ENCODE data around the gene RTL5.

Gene RTL5

GRCh38 chrX:72110051-72110875 is 21.5 kb downstream of the RTL5 start:
- peak; percentile 38 to 40 for DNase-seq (ENCODE audit: low spot score in 2 of 2)
- Histone ChIP-seq H3K4me3 (no peak overlapping the region), H3K27me3 (ENCODE audit: low read depth) (no peaks in the 10 kb centered on the region), H3K9me3 (no peaks in the 10 kb centered on the region), H3K4me1 (peaks cover 19% of the 10 kb centered on the region), H3K36me3 (replicated peaks) (no peaks in the 10 kb centered on the region)
- in situ Hi-C loops (cut with MboI; ENCODE audit: low sequenced_read_pairs), result no loop called here

GRCh38 chrX:72108666-72109065 is 23.0 kb downstream of the RTL5 start:
- in situ Hi-C loops (cut with MboI; ENCODE audit: low sequenced_read_pairs), result no loop called here
- Histone ChIP-seq H3K36me3 (replicated peaks) (no peaks in the 10 kb centered on the region), H3K27me3 (ENCODE audit: low read depth) (no peaks in the 10 kb centered on the region), H3K4me1 (peaks cover 4% of the 10 kb centered on the region), H3K9me3 (no peaks in the 10 kb centered on the region), H3K4me3 (no peak overlapping the region)
- no peak for DNase-seq (ENCODE audit: low spot score in 2 of 2)

GRCh38 chrX:72107841-72108595 is 23.7 kb downstream of the RTL5 start:
- H3K4me3 ChIP-seq, result no peak overlapping the region
- no peaks in the 10 kb centered on the region for H3K36me3 ChIP-seq (replicated peaks)
- H3K9me3 ChIP-seq, result no peaks in the 10 kb centered on the region
- H3K4me1 ChIP-seq, result peaks cover 4% of the 10 kb centered on the region
- DNase-seq (ENCODE audit: low spot score in 2 of 2), result no peak
- in situ Hi-C loops (cut with MboI; ENCODE audit: low sequenced_read_pairs), result no loop called here
- H3K27me3 ChIP-seq (ENCODE audit: low read depth), result no peaks in the 10 kb centered on the region

- no peaks in the 10 kb centered on the region for H3K27me3 ChIP-seq (ENCODE audit: low read depth)
- DNase-seq (ENCODE audit: low spot score in 2 of 2), result no peak
- no peak overlapping the region for H3K4me3 ChIP-seq
- in situ Hi-C loops (cut with MboI; ENCODE audit: low sequenced_read_pairs), result no loop called here
- no peaks in the 10 kb centered on the region for H3K36me3 ChIP-seq (replicated peaks)
- H3K4me1 ChIP-seq, result peaks cover 4% of the 10 kb centered on the region
- H3K9me3 ChIP-seq, result no peaks in the 10 kb centered on the region
These were observed 24.4 kb downstream of the RTL5 start for GRCh38 chrX:72107320-72107719.

- Histone ChIP-seq H3K9me3 (no peaks in the 10 kb centered on the region), H3K27me3 (ENCODE audit: low read depth) (no peaks in the 10 kb centered on the region), H3K36me3 (replicated peaks) (no peaks in the 10 kb centered on the region), H3K4me3 (no peak overlapping the region), H3K4me1 (peaks cover 4% of the 10 kb centered on the region)
- in situ Hi-C loops (cut with MboI; ENCODE audit: low sequenced_read_pairs), result no loop called here
- no peak for DNase-seq (ENCODE audit: low spot score in 2 of 2)
These were observed 26.3 kb downstream of the RTL5 start for GRCh38 chrX:72105436-72105835.

- Histone ChIP-seq H3K27me3 (ENCODE audit: low read depth) (no peaks in the 10 kb centered on the region), H3K4me3 (no peak overlapping the region), H3K4me1 (peaks cover 4% of the 10 kb centered on the region), H3K36me3 (replicated peaks) (no peaks in the 10 kb centered on the region), H3K9me3 (no peaks in the 10 kb centered on the region)
- no peak for DNase-seq (ENCODE audit: low spot score in 2 of 2)
- in situ Hi-C loops (cut with MboI; ENCODE audit: low sequenced_read_pairs), result no loop called here
These were observed 29.0 kb downstream of the RTL5 start for GRCh38 chrX:72102760-72103159.

GRCh38 chrX:72102126-72102525 is 29.6 kb downstream of the RTL5 start:
- Histone ChIP-seq H3K36me3 (replicated peaks) (no peaks in the 10 kb centered on the region), H3K9me3 (no peaks in the 10 kb centered on the region), H3K27me3 (ENCODE audit: low read depth) (no peaks in the 10 kb centered on the region), H3K4me1 (peaks cover 9% of the 10 kb centered on the region), H3K4me3 (no peak overlapping the region)
- in situ Hi-C loops (cut with MboI; ENCODE audit: low sequenced_read_pairs), result no loop called here
- DNase-seq (ENCODE audit: low spot score in 2 of 2), result no peak

- Histone ChIP-seq H3K4me3 (no peak overlapping the region), H3K9me3 (no peaks in the 10 kb centered on the region), H3K27me3 (ENCODE audit: low read depth) (no peaks in the 10 kb centered on the region), H3K4me1 (peaks cover 9% of the 10 kb centered on the region), H3K36me3 (replicated peaks) (no peaks in the 10 kb centered on the region)
- DNase-seq (ENCODE audit: low spot score in 2 of 2), result no peak
- in situ Hi-C loops (cut with MboI; ENCODE audit: low sequenced_read_pairs), result no loop called here
These were observed 30.1 kb downstream of the RTL5 start for GRCh38 chrX:72101597-72102037.

- H3K27me3 ChIP-seq (ENCODE audit: low read depth), result no peaks in the 10 kb centered on the region
- no peaks in the 10 kb centered on the region for H3K9me3 ChIP-seq
- no peaks in the 10 kb centered on the region for H3K36me3 ChIP-seq (replicated peaks)
- DNase-seq (ENCODE audit: low spot score in 2 of 2), result no peak
- in situ Hi-C loops (cut with MboI; ENCODE audit: low sequenced_read_pairs), result no loop called here
- H3K4me3 ChIP-seq, result no peak overlapping the region
- peaks cover 9% of the 10 kb centered on the region for H3K4me1 ChIP-seq
These were observed 30.8 kb downstream of the RTL5 start for GRCh38 chrX:72100824-72101351.

- H3K4me3 ChIP-seq, result no peak overlapping the region
- no peaks in the 10 kb centered on the region for H3K9me3 ChIP-seq
- H3K27me3 ChIP-seq (ENCODE audit: low read depth), result no peaks in the 10 kb centered on the region
- in situ Hi-C loops (cut with MboI; ENCODE audit: low sequenced_read_pairs), result no loop called here
- H3K36me3 ChIP-seq (replicated peaks), result no peaks in the 10 kb centered on the region
- peaks cover 9% of the 10 kb centered on the region for H3K4me1 ChIP-seq
- no peak for DNase-seq (ENCODE audit: low spot score in 2 of 2)
These were observed 31.5 kb downstream of the RTL5 start for GRCh38 chrX:72100051-72100755.

GRCh38 chrX:72097098-72097497 is 34.6 kb downstream of the RTL5 start:
- in situ Hi-C loops (cut with MboI; ENCODE audit: low sequenced_read_pairs), result no loop called here
- Histone ChIP-seq H3K27me3 (ENCODE audit: low read depth) (no peaks in the 10 kb centered on the region), H3K4me1 (peaks cover 9% of the 10 kb centered on the region), H3K9me3 (no peaks in the 10 kb centered on the region), H3K36me3 (replicated peaks) (no peaks in the 10 kb centered on the region), H3K4me3 (no peak overlapping the region)
- no peak for DNase-seq (ENCODE audit: low spot score in 2 of 2)

- no peaks in the 10 kb centered on the region for H3K27me3 ChIP-seq (ENCODE audit: low read depth)
- DNase-seq (ENCODE audit: low spot score in 2 of 2), result no peak
- H3K36me3 ChIP-seq (replicated peaks), result no peaks in the 10 kb centered on the region
- H3K4me3 ChIP-seq, result no peak overlapping the region
- H3K9me3 ChIP-seq, result no peaks in the 10 kb centered on the region
- H3K4me1 ChIP-seq, result peaks cover 9% of the 10 kb centered on the region
- in situ Hi-C loops (cut with MboI; ENCODE audit: low sequenced_read_pairs), result no loop called here
These were observed 36.3 kb downstream of the RTL5 start for GRCh38 chrX:72095370-72095769.

- DNase-seq (ENCODE audit: low spot score in 2 of 2), result peak in 1 of 2 experiments; percentile 40
- Histone ChIP-seq H3K4me3 (no peak overlapping the region), H3K27me3 (ENCODE audit: low read depth) (no peaks in the 10 kb centered on the region), H3K9me3 (no peaks in the 10 kb centered on the region), H3K4me1 (peaks cover 9% of the 10 kb centered on the region), H3K36me3 (replicated peaks) (no peaks in the 10 kb centered on the region)
- in situ Hi-C loops (cut with MboI; ENCODE audit: low sequenced_read_pairs), result no loop called here
These were observed 36.8 kb downstream of the RTL5 start for GRCh38 chrX:72094894-72095293.
